Measurements from ENCODE around the gene CCM2. TPM values are rescaled to one million over a fixed set of nuclear protein-coding genes. Genes with fewer than 3 reads are reported as not detected.

CCM2 gene
- total RNA-seq, 1 donor from 2014 or later: 34.1 TPM

DNA sequence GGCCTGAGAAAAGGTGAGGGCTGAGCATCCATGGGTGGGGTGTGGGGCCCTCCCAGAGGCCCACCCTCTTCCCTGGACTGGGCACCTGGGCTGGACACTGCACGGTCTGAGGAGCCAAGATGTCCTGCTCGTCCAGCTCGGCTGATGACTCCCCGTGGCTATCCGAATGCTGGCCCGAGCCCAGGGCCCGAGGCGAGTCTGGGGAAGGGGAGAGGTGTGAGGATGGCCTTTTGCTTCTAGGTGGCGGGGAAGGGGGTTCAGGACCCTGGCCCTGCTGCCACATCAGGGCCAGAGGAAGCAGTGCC is 81.6 kb downstream of the CCM2 start:
- H3K4me3 Mint-ChIP-seq: no peak overlapping the region
- no peak for DNase-seq (ENCODE audit: low spot score in 2 of 2, unreplicated experiment in 2 of 2)
- H3K36me3 Mint-ChIP-seq: peaks cover 5% of the 10 kb centered on the region
- TF ChIP-seq, protein P1, sequence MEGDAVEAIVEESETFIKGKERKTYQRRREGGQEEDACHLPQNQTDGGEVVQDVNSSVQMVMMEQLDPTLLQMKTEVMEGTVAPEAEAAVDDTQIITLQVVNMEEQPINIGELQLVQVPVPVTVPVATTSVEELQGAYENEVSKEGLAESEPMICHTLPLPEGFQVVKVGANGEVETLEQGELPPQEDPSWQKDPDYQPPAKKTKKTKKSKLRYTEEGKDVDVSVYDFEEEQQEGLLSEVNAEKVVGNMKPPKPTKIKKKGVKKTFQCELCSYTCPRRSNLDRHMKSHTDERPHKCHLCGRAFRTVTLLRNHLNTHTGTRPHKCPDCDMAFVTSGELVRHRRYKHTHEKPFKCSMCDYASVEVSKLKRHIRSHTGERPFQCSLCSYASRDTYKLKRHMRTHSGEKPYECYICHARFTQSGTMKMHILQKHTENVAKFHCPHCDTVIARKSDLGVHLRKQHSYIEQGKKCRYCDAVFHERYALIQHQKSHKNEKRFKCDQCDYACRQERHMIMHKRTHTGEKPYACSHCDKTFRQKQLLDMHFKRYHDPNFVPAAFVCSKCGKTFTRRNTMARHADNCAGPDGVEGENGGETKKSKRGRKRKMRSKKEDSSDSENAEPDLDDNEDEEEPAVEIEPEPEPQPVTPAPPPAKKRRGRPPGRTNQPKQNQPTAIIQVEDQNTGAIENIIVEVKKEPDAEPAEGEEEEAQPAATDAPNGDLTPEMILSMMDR (IDR thresholded peaks at IDR 0.05; ENCODE audit: unreplicated experiment): no peak
- no peak overlapping the region for H3K27ac Mint-ChIP-seq
- no peaks in the 10 kb centered on the region for H3K27me3 Mint-ChIP-seq (ENCODE audit: low read depth)
- H3K9me3 Mint-ChIP-seq: no peaks in the 10 kb centered on the region
- H3K4me1 Mint-ChIP-seq: peaks cover 2% of the 10 kb centered on the region

DNA sequence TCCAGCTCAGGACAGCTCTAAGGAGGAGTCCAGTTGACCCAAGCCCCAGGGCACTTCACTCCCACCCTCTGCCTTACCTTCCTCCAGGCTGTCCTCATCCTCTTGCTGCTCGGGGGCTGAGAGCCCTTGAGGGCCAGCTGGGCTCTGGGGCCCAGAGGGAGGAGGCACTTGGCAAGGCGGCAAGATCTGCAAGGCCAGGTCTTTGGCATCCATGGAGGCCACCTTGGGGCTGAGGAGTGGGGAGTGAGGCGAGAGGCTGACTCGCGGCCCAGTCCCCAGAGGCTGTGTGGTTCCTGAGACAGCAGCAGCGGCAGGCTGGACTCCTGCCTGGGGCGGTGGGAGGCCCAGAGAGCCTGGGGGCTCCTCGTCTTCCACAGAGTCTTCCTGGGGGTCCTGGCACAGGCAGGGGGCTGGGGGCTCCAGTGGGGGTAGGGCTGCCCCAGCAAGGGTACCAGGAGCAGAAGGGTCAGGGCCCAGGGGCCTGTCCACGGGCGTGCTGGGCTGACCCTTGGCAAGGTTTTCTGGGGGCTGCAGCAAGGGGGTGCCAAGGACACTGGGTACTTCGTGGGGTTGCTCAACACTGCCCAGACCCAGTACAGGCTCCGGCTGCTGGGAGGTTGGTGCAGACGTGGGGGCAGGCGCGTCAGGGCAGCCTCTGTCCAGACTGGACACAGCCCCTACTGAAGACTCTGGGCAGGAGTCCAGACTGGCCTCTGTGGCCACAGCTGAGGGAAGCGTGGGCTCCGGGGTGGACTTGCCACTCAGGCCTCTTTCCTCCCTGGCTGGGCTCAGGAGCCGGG is 82.2 kb downstream of the CCM2 start:
- H3K27ac Mint-ChIP-seq: no peak overlapping the region

DNA sequence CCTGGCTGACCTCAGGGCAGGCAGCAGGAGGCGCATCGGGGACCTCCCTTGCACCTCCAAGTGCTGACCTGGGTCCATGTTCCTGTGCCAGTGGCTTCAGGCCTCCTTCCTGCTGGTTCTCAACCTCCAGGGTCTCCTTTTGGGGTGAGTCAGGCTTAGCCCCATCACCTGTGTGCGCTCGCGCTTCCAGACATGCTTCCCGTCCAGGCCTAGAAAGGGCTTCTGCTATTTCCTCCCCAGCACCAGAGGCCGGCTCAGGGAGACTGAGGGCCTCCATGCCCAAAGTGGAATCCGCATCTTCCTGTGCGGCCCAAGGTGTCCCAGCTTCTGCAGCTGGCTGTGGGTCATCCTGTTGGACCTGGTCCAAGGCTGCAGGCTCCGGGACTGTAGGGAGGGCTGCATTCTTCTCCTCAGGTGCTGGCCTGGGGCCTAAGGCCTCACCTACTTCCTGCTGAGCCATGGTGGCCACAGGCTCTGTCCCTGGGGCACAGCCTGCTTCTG is 82.9 kb downstream of the CCM2 start:
- TF ChIP-seq, protein P1 (IDR thresholded peaks at IDR 0.05; ENCODE audit: unreplicated experiment): no peak
- no peak for DNase-seq (ENCODE audit: low spot score in 2 of 2, unreplicated experiment in 2 of 2)
- Mint-ChIP-seq H3K27ac (no peak overlapping the region), H3K4me3 (no peak overlapping the region), H3K27me3 (ENCODE audit: low read depth) (peaks cover under 1% of the 10 kb centered on the region), H3K36me3 (peaks cover 2% of the 10 kb centered on the region), H3K4me1 (peaks cover 2% of the 10 kb centered on the region), H3K9me3 (no peaks in the 10 kb centered on the region)

More for the DNA sequence above, 82.2 kb downstream of the CCM2 start:
- no peak for DNase-seq (ENCODE audit: low spot score in 2 of 2, unreplicated experiment in 2 of 2)
- Mint-ChIP-seq H3K27me3 (ENCODE audit: low read depth) (no peaks in the 10 kb centered on the region), H3K36me3 (peaks cover 5% of the 10 kb centered on the region), H3K4me1 (peaks cover 2% of the 10 kb centered on the region), H3K9me3 (no peaks in the 10 kb centered on the region), H3K4me3 (no peak overlapping the region)
- TF ChIP-seq, protein P1 (IDR thresholded peaks at IDR 0.05; ENCODE audit: unreplicated experiment): no peak

DNA sequence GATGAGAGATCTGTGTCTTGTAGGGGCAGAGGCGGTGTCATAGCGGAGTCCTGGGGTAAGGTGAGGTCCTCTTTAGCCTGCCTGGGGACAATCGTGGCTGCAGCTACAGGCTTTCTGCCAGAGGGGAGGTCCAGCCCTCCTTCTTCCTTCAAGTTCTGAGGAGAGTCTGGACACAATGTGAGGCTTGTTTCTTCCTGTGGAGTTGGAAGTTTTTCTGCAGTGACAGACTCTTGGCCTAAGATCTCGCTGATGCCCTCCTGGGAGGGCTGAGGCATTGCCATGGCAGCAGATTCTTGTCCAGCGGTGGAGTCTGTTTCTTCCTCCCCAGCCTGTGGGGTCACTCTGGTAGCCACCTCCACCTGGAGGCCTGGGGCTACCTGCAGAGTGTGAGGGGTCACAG is 84.3 kb downstream of the CCM2 start:
- no peak for DNase-seq (ENCODE audit: low spot score in 2 of 2, unreplicated experiment in 2 of 2)
- Mint-ChIP-seq H3K27ac (no peak overlapping the region), H3K27me3 (ENCODE audit: low read depth) (peaks cover 5% of the 10 kb centered on the region), H3K4me3 (no peak overlapping the region), H3K9me3 (no peaks in the 10 kb centered on the region), H3K36me3 (no peaks in the 10 kb centered on the region), H3K4me1 (peaks cover 2% of the 10 kb centered on the region)
- TF ChIP-seq, protein P1 (IDR thresholded peaks at IDR 0.05; ENCODE audit: unreplicated experiment): no peak

DNA sequence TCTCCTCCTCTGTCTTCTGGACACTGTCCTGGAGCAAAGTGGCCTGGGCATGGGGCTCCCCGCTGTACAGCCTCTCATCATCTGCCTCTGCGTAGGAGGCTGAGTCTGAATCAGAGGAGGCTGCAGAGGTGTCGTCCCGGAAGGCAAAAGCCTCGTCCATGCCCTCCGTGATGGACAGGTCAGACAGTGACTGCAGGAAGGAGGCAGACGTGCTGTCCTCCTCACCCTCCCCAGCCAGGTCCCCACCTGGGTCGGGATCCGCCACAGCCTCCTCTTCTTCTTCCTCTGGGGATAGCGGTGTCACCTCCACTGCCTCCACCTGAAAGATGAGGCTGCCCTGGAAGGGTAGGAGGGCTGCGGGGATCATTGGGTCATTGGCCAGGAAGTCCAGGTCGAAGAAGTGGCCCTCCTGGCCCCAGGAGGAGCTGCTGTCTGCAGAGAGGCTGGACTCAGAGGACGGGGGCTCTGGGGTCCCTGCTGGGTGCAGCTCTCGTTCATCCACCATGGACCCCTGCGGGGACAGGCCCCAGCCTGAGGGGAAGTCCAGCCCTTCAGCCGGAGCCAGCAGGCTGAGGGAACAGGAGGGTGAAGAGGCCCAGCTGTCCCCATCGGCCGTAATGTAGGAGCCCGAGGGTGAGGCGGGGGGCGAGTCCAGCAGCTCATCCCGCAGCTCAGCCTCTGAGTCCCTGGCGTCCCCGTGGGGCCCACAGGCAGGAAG is 85.1 kb downstream of the CCM2 start:
- no peak overlapping the region for H3K27ac Mint-ChIP-seq
- H3K27me3 Mint-ChIP-seq (ENCODE audit: low read depth): peaks cover 12% of the 10 kb centered on the region
- no peaks in the 10 kb centered on the region for H3K9me3 Mint-ChIP-seq
- TF ChIP-seq, protein P1 (IDR thresholded peaks at IDR 0.05; ENCODE audit: unreplicated experiment): no peak
- H3K36me3 Mint-ChIP-seq: no peaks in the 10 kb centered on the region
- no peak overlapping the region for H3K4me3 Mint-ChIP-seq
- H3K4me1 Mint-ChIP-seq: peaks cover 2% of the 10 kb centered on the region
- DNase-seq (ENCODE audit: low spot score in 2 of 2, unreplicated experiment in 2 of 2): no peak
